ENCODE measurements around the gene BUB1.
"Not testable (repeated sequence)": the region's sequence is repeated elsewhere in the genome, so short reads cannot be mapped to it uniquely, and the experiment has no call there.

The BUB1 gene

DNA sequence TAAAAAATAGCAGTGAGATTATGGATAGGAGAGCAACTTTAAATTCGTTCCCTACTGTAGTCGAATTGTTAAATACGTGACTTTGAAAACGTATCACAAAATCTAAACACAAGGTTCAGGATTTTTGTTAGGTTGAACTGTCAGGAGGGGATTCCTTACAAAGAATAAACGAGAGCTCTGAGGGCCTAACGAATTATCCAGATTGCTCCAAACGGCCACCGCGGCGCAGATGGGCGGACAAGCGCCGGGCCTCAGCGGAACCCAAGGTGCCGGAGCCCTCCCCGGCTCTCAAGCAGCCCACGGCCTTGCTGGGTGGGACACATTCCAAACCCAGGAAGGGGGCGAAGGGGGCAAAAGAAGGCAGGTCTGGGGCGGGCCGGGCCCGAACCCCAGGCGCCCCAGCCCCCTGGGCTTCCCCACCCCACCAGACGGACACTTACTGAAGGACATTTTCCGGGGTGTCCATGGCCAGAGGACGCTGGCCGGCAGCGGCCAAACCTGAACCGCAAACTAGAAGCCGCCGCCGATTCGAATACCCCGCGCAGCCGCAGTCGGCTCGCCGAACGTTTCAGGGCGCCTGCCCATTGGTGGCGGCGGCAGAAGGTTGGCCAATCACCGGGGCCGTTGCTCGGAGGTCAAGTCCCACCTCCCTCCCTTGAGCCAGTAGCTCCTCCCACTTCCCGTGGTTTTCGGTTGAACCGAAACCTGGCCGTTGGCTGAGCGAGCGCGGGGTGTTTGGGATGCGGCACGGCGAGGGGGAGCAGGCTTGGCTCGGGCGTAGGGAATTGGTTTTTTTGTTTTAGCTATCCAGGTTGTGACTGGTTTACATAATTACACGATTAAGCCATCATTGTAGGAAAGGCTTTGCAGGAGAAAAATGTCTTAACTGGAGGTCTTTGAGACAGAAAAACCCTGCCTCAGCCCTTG is at the start of gene BUB1:
Gene BUB1, minus strand, starts transcription at position 534 of the 927 bp plus-strand sequence. Its CDS starts 68 bp downstream, at position 466.
- DNase-seq: peak; percentile 93 to 97

- no peak for DNase-seq
Measured at GRCh38 chr2:110726285-110726684, 48.4 kb upstream of the BUB1 start.

DNA sequence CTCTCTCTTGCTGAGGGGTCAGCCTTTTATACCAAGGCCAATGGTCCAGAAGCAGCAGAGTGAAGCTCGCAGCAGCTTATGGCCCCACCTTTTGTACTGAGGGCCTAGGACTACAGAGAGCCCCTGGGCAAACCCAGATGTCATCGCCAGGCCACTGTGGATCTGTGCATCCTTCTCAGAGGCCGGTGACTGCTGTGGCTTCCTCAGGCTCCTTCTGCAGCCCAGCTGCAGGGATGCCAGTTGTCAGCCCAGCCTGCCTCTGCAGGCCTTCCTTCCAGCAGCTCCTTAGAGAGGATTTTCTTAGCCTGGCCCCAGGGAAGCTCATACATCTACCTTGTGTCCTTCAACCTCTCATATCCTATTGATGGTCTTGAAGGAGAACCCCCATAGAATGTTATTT is 48.0 kb upstream of the BUB1 start:
- DNase-seq: no peak

DNA sequence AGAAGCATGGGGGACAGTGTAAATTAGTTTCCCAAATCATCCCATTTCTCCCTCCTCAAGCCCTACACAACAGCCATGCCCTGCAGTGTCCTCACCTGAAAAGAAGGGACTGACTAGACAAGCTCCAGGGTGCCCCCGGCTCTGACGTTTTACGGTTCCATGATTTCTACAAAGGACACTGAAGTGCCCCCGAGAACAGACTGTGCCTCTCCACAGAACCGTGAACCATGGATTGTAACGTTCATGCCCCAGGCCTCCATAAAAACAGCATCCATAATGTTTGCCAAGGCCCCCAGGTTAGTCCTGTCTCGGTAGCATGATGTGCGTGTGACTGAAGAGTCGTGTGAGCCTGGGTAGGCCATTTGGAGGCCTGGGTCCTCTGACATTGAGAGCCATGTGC is 47.5 kb upstream of the BUB1 start:
- no peak for DNase-seq

DNA sequence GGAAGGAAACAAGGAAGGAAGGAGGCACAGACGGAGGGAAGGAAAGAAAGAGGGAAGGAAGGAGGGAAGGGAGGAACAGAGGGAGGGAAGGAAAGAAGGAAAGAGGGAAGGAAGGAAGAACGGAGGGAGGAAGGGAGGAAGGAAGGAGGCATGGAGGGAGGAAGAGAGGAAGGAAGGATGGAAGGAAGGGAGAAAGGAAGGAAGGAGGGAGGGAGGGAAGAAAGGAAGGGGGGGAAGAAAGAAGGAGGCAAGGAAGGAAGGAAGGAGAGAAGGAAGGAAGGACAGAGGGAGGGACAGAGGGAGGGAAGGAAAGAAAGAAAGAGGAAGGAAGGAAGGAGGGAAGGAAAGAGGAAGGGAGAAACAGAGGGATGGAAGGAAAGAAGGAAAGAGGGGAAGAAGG is 47.0 kb upstream of the BUB1 start:
- no peak for DNase-seq

- no peak for DNase-seq
Measured at GRCh38 chr2:110720547-110720946, 42.7 kb upstream of the BUB1 start.

GRCh38 chr2:110718990-110719389 is 41.1 kb upstream of the BUB1 start:
- no peak for DNase-seq

DNA sequence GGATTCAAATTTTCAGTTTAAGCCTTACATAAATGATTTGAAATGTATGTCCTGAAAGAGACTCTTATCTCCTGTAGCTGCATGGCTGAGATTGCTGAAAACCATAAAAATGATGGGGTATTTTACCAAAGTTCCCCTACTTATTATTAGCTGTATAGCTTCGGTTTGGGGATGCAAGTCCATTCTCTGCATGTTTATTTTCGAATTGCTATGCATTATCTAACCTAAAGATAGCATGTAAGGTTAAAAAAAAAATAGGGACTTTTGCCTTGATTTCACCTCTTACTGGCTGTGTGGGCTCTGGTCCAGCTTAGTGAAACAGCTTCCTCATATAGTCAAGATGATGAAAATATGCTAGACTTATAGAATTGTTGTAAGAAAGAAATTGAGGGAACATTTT is 40.5 kb upstream of the BUB1 start:
- DNase-seq: no peak

DNA sequence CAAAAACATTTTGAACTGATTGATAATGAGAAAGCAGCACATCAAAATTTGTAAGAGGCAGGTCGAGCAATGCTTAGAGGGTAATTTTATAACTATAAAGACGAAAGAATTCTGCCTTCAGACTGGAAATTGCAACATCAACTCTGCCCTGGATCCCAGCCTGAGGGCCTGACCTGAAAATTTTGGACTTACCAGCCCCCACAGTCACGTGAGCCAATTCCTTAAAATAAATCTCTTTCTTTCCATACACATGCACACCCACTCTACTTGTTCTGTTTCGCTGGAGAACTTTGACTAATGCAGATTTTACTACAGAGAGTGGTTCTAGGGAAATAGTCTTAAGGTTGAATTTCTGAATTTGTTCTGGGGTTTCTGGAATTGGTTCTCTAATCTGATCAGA is 39.9 kb upstream of the BUB1 start:
- no peak for DNase-seq

DNA sequence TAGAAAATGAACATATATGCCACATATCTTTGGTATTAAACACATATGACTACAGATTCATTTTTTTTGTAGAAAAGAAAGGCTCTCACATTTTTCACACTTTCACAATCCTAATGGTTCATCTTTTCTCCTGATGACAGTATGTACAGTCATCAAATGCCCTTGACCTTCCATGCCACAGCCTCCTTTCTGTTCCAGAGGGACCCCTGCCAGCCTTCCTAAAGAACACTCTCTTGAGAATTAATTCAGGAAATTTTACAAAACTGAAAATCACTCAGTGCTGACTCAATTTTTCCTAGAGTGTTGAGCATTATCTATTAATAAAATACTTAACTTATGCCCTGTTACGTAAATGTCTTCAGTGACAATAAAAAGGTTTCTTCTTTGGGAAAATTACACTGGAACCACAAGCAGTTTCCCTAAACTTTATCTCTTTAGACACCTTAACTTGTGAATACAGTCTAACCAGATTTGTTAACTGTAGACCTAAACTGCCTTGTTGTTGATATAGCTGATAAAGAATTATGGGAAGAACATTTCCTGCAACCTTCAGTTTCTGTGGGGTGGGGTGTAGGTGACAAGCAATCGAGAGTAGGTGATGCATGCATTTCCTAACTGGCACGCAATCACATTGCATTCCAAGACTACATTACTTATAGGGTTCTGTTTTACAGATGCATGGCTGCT is 39.2 kb upstream of the BUB1 start:
- DNase-seq: no peak

GRCh38 chr2:110714452-110715224 is 36.8 kb upstream of the BUB1 start:
- no peak for DNase-seq

- DNase-seq: no peak
Measured at GRCh38 chr2:110713513-110714362, 35.9 kb upstream of the BUB1 start.

DNA sequence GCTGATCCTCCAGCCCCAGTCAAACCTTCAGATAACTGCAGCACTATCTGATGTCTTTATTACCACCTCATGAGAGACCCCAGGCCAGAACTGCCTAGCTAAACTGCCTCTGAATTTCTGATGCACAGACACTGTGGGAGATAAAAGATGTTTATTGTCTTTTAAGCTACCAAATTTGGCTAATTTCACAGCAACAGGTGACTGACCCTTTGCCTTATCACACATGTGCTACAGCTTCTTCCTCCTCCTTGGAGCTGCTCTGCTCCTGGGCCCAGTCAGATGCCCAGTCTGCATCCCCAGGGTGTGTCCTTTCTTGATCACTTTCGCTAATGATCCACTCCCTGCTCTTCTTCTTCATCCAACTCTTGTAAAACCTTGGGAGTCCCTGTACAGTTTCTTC is 34.9 kb upstream of the BUB1 start:
- no peak for DNase-seq

GRCh38 chr2:110708455-110708854 is 30.6 kb upstream of the BUB1 start:
- DNase-seq: no peak

GRCh38 chr2:110707386-110707965 is 29.6 kb upstream of the BUB1 start:
- no peak for DNase-seq

- DNase-seq: no peak
Measured at GRCh38 chr2:110702514-110703380, 24.9 kb upstream of the BUB1 start.

DNA sequence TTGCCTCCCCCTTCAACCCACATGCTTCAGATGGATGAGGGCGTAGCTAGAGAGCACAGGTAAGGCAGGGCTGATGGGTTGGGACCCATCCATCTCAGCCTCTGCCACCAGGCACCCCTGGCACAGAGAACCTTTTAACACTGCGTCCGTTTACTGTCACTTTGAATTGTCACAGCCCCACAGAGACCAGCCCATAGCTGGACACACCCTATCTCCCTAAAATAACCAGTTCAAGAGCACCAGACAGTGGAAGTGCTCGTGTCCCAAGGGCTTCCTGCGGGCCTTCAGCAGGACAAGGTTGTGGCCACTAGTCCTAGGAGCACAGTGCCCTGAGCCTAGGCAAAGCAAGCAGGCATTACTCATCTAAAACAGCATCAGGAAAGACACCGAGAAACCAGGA is 20.4 kb upstream of the BUB1 start:
- DNase-seq: not testable (repeated sequence)

GRCh38 chr2:110695146-110695898 is 17.5 kb upstream of the BUB1 start:
- DNase-seq: not testable (repeated sequence)

- no peak for DNase-seq
Measured at GRCh38 chr2:110691612-110692258, 13.9 kb upstream of the BUB1 start.
